OCI-LY7 (cell line): ENCODE data around the gene GLCCI1.
"Not testable (repeated sequence)": the region's sequence is repeated elsewhere in the genome, so short reads cannot be mapped to it uniquely, and the experiment has no call there.

Source experiments
- CTCF ChIP-seq: fragments of 200-600 bp; sonication (generic); conservative IDR thresholded peaks from 2 replicates; pipeline ENCODE4 v1.5.1; 2014; ENCODE audit warnings: mild to moderate bottlenecking, antibody characterized with exemption, low read length, moderate library complexity, mixed read lengths
- EZH2phosphoT487 ChIP-seq: fragments of 200-600 bp; sonication (generic); IDR thresholded peaks from 2 replicates; pipeline ENCODE4 v1.6.1; 2018; ENCODE audit warnings: low read depth, borderline replicate concordance, mild to moderate bottlenecking, mixed run types, antibody characterized with exemption, low read length, moderate library complexity, mixed read lengths

- not testable (repeated sequence) for TF ChIP-seq CTCF, EZH2phosphoT487
Observed at GRCh38 chr7:8063300-8063699, 94.7 kb downstream of the GLCCI1 start.
